Measurements from ENCODE around the gene NRXN3. TPM values are rescaled to one million over a fixed set of nuclear protein-coding genes. Genes with fewer than 3 reads are reported as not detected.

The NRXN3 gene
- total RNA-seq, 4 donors from 2014 or later = 0.19 to 1.4 (median 0.40) TPM

GRCh38 chr14:79083356-79083755 lies 913.2 kb downstream of the NRXN3 start:
- DNase-seq (ENCODE audit: low spot score) = no peak
- ATAC-seq (ENCODE audit: low FRiP score) = no peak
- TF ChIP-seq, protein P1, sequence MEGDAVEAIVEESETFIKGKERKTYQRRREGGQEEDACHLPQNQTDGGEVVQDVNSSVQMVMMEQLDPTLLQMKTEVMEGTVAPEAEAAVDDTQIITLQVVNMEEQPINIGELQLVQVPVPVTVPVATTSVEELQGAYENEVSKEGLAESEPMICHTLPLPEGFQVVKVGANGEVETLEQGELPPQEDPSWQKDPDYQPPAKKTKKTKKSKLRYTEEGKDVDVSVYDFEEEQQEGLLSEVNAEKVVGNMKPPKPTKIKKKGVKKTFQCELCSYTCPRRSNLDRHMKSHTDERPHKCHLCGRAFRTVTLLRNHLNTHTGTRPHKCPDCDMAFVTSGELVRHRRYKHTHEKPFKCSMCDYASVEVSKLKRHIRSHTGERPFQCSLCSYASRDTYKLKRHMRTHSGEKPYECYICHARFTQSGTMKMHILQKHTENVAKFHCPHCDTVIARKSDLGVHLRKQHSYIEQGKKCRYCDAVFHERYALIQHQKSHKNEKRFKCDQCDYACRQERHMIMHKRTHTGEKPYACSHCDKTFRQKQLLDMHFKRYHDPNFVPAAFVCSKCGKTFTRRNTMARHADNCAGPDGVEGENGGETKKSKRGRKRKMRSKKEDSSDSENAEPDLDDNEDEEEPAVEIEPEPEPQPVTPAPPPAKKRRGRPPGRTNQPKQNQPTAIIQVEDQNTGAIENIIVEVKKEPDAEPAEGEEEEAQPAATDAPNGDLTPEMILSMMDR (IDR thresholded peaks at IDR 0.05) = no peak

DNA sequence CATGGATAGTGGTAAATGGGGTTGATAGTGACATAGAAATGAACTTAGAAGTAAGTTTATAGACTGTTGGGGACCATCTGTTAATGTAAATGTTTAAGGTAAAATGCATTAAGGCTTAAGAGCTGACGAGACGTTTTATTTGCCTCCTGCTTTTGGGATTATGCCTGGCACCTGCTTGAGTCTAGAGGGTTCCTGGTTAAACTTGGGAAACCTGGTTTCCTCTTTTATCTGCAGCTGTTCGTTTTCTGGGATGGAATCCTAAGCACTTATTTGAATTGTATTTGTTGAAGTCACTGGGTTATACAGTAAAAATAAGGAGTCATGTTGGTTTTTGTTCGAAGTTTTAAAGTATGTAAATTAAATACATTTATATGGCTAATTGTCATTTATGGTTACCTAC lies 914.7 kb downstream of the NRXN3 start:
- ATAC-seq (ENCODE audit: low FRiP score) (no peak), DNase-seq (ENCODE audit: low spot score) (no peak)
- TF ChIP-seq, protein P1 (IDR thresholded peaks at IDR 0.05) = no peak

GRCh38 chr14:79089576-79089975 lies 919.4 kb downstream of the NRXN3 start:
- DNase-seq (ENCODE audit: low spot score) (no peak), ATAC-seq (ENCODE audit: low FRiP score) (no peak)
- TF ChIP-seq, protein P1 (IDR thresholded peaks at IDR 0.05) = no peak

DNA sequence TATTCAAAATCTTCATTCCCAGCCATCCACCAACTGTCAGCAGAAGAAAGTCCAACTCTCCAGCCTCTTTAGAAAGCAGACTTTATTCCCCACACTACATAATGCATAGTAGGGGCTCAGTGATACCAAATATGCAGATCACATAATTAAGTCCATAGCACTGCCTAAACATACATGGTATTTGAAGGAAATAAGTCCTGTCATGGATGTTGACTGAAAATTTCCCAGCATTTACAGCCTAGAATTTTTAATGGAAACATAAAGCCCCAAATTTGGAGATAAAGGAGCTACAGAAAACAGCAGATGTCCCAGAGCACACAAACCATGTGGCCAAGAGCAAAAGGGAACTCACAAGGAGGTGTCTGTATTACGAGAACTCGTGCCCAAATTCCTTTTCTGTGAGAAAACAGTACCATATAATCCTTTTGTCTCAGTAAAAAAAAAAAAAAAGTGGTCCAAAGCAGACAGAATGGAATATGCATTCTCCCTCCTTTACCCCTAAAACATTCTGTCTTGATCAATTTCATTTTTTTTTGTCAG lies 920.5 kb downstream of the NRXN3 start:
- TF ChIP-seq, protein P1 (IDR thresholded peaks at IDR 0.05) = no peak
- ATAC-seq (ENCODE audit: low FRiP score) = no peak
- no peak for DNase-seq (ENCODE audit: low spot score)

DNA sequence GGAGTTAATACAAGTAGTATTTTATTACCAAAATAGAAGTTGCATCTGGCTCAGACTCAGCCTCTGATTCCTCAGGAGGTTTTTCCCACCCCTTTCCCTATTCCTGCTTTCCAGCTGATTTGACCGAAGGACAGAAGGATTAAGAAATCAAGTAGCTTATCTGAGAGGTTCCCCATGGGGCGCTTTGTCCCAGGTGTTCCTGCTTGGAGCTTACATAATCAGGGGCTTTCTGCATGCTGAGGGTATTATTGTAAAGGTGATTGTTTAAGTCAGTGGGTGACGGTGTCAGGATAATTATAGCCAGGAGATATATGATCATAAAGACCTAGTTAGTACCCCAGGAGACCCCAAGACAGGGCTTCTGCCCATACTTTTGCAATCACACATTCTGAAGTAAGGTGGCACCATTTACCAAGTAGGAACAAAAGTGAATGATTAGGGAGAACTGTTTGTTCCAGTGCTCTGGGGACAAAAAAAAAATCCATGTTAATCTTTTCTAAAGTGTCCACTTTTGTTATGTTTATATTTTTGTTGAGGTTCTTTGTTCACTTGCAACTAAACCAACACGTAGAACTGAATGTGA lies 921.3 kb downstream of the NRXN3 start:
- TF ChIP-seq, protein P1 (IDR thresholded peaks at IDR 0.05) = no peak
- no peak for ATAC-seq (ENCODE audit: low FRiP score)
- no peak for DNase-seq (ENCODE audit: low spot score)

DNA sequence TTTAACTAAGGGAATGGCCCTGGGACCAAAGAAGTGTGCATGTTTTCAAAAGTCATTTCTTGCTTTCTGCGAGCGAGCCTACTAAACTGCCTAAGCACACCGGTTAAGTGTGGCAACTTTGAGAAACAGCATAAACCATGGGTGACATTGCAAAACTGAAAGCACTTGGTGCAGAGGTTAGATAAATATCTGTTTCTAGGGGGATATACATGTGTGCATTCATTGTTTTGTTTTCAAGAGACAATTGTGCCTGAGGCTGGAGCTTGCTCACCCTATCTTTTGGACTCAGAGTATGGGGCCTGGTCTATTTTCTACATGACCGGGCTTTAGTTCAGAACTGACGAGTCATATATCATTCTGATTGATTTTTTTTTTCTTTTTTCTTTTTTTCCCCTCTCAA lies 923.4 kb downstream of the NRXN3 start:
- ATAC-seq (ENCODE audit: low FRiP score) = no peak
- no peak for DNase-seq (ENCODE audit: low spot score)
- TF ChIP-seq, protein P1 (IDR thresholded peaks at IDR 0.05) = no peak

DNA sequence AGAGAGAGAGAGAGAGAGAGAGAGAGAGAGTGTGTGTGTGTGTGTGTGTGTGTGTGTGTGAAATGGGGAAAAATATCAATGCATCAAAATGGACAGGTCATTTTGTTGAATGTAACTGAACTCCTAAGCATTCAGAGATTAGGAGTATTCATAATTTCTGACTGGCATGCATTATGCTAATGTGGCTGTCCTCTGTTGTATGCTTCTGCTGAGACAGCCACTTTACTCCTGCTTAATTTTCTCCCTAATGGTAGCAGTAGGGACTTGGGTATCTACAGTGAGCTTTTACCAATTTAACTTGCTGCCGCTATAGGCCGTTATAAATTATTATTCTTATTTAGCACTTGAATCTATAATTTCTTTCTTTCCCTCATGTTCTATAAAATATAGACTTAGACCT lies 924.8 kb downstream of the NRXN3 start:
- ATAC-seq (ENCODE audit: low FRiP score) (no peak), DNase-seq (ENCODE audit: low spot score) (no peak)
- TF ChIP-seq, protein P1 (IDR thresholded peaks at IDR 0.05) = no peak

Data from omental fat pad (tissue), 4 donors.